Upper lobe of left lung (tissue), 4 donors: Measurements from ENCODE around the gene IL1RAPL1.

Experiments
- CTCF ChIP-seq, 6 experiments: fragments of 450-650 bp in 4 of 6; fragments of 200-600 bp in 2 of 6; sonication (generic) in 2 of 6; IDR thresholded peaks; one replicate each; pipeline ENCODE4 v1.5.1; 2016 to 2019; ENCODE audit warnings: antibody characterized with exemption in 6 of 6
- EP300 ChIP-seq, 4 donors: sonication (generic); formaldehyde crosslinking; IDR thresholded peaks; one replicate each; pipeline ENCODE4 v1.5.1; 2017; ENCODE audit warnings: antibody characterized with exemption in 4 of 4, control low read depth in 2 of 4

- no peak for TF ChIP-seq EP300 (IDR thresholded peaks at IDR 0.05)
- no peak for TF ChIP-seq CTCF (IDR thresholded peaks at IDR 0.05)
Measured at GRCh38 chrX:29487214-29487613, 900.0 kb downstream of the IL1RAPL1 start.
